ENCODE data around the gene ZEB1. TPM values are rescaled to one million over a fixed set of nuclear protein-coding genes. Genes with fewer than 3 reads are reported as not detected.

ZEB1 gene
- total RNA-seq, 1 donor from 2014 or later: 46.4 TPM

DNA sequence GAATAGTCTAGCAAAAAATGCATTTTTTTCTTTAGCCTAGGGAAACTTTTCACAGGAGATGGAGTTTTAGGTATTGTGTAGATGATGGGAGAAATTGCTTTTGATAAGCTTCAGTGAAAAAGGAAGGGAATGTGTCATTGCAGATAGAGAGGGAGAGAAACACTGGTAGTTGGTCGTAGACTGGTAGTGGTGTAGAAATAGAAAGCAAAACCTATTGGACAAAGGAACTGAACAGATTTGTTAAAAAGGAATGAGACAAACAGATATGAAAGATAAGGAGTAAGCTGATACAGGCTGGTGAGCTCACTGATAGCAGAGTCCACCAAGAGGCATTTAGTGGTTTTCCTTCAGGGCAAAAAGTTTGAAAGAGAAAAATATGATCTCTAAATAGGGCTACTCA lies 94.3 kb downstream of the ZEB1 start:
- Histone ChIP-seq H3K4me3 (no peak overlapping the region), H3K9me3 (no peaks in the 10 kb centered on the region), H3K4me1 (no peaks in the 10 kb centered on the region), H3K27me3 (ENCODE audit: low read depth) (no peaks in the 10 kb centered on the region), H3K27ac (no peak overlapping the region), H3K36me3 (no peaks in the 10 kb centered on the region)
- DNase-seq: no peak
- ATAC-seq: no peak
- TF ChIP-seq, protein P1, sequence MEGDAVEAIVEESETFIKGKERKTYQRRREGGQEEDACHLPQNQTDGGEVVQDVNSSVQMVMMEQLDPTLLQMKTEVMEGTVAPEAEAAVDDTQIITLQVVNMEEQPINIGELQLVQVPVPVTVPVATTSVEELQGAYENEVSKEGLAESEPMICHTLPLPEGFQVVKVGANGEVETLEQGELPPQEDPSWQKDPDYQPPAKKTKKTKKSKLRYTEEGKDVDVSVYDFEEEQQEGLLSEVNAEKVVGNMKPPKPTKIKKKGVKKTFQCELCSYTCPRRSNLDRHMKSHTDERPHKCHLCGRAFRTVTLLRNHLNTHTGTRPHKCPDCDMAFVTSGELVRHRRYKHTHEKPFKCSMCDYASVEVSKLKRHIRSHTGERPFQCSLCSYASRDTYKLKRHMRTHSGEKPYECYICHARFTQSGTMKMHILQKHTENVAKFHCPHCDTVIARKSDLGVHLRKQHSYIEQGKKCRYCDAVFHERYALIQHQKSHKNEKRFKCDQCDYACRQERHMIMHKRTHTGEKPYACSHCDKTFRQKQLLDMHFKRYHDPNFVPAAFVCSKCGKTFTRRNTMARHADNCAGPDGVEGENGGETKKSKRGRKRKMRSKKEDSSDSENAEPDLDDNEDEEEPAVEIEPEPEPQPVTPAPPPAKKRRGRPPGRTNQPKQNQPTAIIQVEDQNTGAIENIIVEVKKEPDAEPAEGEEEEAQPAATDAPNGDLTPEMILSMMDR (IDR thresholded peaks at IDR 0.05): no peak
- intact Hi-C loops (cut with DNase I): no loop called here

DNA sequence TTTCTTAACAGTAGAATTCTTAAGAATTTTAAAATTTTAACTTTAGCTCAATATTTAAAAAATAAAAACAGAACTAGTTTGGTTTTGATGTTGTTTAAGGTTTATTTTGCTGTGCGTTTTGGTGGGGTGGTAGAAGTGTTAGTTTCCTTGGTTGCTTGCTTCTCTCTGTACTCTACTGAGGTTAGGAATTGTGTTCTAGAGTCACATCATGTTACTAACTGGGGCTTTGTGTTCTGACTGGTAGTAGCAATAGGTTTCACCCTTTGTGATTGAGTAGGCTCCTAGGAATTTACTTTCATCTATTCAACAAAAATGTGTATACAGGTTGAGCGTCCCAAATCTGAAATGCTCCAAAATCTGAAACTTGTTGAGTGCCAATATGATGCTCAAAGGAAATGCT lies 99.5 kb downstream of the ZEB1 start:
- Histone ChIP-seq H3K4me1 (no peaks in the 10 kb centered on the region), H3K36me3 (no peaks in the 10 kb centered on the region), H3K9me3 (no peaks in the 10 kb centered on the region), H3K4me3 (no peak overlapping the region), H3K27ac (no peak overlapping the region), H3K27me3 (ENCODE audit: low read depth) (no peaks in the 10 kb centered on the region)
- intact Hi-C loops (cut with DNase I): no loop called here
- TF ChIP-seq, protein P1 (IDR thresholded peaks at IDR 0.05): no peak
- DNase-seq: no peak
- no peak for ATAC-seq

DNA sequence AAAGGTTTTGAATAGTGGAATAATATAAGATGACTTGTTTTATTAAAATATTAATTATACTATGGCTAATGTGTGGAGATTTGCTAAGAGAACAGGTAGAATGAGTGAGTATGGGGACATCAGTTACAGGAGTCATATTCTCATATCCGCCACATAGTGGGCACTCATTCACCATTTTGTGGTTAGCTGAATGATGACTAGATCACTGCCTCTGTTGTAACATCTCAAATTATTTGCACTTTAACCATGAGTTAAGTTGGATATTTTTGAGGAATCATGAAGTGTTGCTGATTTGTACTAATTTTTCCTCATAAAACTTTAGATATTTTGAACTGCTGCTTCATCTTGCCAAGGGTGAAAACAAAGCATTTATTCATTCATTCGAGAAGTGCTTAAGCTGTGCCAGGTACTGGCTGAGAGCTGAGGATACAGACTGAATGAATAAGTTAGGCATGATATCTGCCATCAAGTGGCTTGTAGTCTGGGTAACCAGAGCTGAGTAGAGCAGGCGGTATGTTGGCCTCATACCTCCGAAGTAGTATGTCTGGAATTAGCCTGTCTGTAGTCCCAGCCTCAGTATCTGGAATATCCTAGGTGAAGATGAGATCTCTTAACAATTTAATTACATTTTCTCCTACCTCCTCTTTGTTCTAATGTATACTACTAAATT lies 100.5 kb downstream of the ZEB1 start:
- TF ChIP-seq, protein P1 (IDR thresholded peaks at IDR 0.05): no peak
- no peaks in the 10 kb centered on the region for H3K9me3 ChIP-seq
- H3K36me3 ChIP-seq: no peaks in the 10 kb centered on the region
- DNase-seq: no peak
- no peak overlapping the region for H3K4me3 ChIP-seq
- H3K4me1 ChIP-seq: no peaks in the 10 kb centered on the region
- ATAC-seq: peak; percentile 51 to 67
- no peaks in the 10 kb centered on the region for H3K27me3 ChIP-seq (ENCODE audit: low read depth)
- H3K27ac ChIP-seq: no peak overlapping the region
- intact Hi-C loops (cut with DNase I): no loop called here

DNA sequence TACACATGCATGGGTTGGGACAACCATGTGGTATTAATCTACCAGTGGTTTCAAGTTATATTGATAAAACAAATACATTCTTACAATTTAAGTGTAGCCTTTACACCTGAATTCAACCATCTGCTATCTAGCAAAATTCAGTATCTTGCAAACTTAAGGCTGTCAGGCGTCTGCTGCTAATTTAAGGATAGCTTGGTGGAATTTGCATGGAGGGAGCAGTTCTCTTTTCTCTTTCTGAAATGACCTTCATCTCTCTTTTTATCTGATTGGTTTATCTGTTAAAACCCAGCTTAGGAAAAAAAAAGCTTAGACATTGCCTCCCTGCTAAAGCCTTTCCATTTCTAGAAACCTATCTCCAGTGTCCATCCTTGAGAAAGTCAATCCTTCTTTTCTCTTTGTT lies 102.3 kb downstream of the ZEB1 start:
- Histone ChIP-seq H3K36me3 (no peaks in the 10 kb centered on the region), H3K27ac (no peak overlapping the region), H3K9me3 (no peaks in the 10 kb centered on the region), H3K4me1 (no peaks in the 10 kb centered on the region), H3K27me3 (ENCODE audit: low read depth) (no peaks in the 10 kb centered on the region), H3K4me3 (no peak overlapping the region)
- intact Hi-C loops (cut with DNase I): no loop called here
- ATAC-seq (no peak), DNase-seq (no peak)
- TF ChIP-seq, protein P1 (IDR thresholded peaks at IDR 0.05): no peak

DNA sequence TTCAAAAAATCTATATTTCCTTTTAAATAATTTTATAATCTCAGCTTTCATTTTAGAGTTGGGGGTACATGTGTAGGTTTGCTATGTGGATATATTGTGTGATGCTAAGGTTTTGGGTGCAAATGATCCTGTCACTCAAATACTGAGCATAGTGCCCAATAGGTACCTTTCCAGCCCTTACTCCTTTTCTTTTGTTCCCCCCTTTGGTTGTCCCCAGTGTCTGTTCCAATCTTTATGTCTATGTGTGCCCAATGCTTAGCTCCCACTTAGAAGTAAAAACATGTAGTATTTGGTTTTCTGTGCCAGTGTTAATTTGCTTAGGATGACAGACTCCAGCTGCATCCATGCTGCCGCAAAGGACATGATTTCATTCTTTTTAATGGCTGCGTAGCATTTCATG lies 103.6 kb downstream of the ZEB1 start:
- no peak for ATAC-seq
- intact Hi-C loops (cut with DNase I): no loop called here
- H3K9me3 ChIP-seq: no peaks in the 10 kb centered on the region
- no peak overlapping the region for H3K4me3 ChIP-seq
- H3K4me1 ChIP-seq: no peaks in the 10 kb centered on the region
- no peaks in the 10 kb centered on the region for H3K27me3 ChIP-seq (ENCODE audit: low read depth)
- H3K27ac ChIP-seq: no peak overlapping the region
- TF ChIP-seq, protein P1 (IDR thresholded peaks at IDR 0.05): no peak
- no peaks in the 10 kb centered on the region for H3K36me3 ChIP-seq
- no peak for DNase-seq

Measured in lower lobe of right lung (tissue), 2 donors.